GM21576 (cell line): ENCODE measurements around the gene ATXN2.

Experiments used
- ATAC-seq: cut with Tn5 transposase; IDR thresholded peaks from one replicate; pipeline ENCODE4 v1.9.1; 2021; ENCODE audit warnings: mild to moderate bottlenecking, moderate library complexity; ENCODE audit not compliant: unreplicated experiment

The ATXN2 gene

GRCh38 chr12:111424189-111424792 is 174.8 kb downstream of the ATXN2 start:
- ATAC-seq = no peak

- no peak for ATAC-seq
Observed at GRCh38 chr12:111420494-111420893, 178.6 kb downstream of the ATXN2 start.

- no peak for ATAC-seq
Observed at GRCh38 chr12:111419784-111420183, 179.3 kb downstream of the ATXN2 start.

- ATAC-seq = no peak
Observed at GRCh38 chr12:111418594-111418880, 180.6 kb downstream of the ATXN2 start.

GRCh38 chr12:111417784-111418593 is 181.1 kb downstream of the ATXN2 start:
- no peak for ATAC-seq

GRCh38 chr12:111417290-111417689 is 181.8 kb downstream of the ATXN2 start:
- no peak for ATAC-seq

- ATAC-seq = no peak
Observed at GRCh38 chr12:111414711-111415252, 184.3 kb downstream of the ATXN2 start.

GRCh38 chr12:111413442-111414086 is 185.6 kb downstream of the ATXN2 start:
- no peak for ATAC-seq

- ATAC-seq = no peak
Observed at GRCh38 chr12:111412830-111413441, 186.2 kb downstream of the ATXN2 start.

- ATAC-seq = no peak
Observed at GRCh38 chr12:111412007-111412829, 186.9 kb downstream of the ATXN2 start.

GRCh38 chr12:111411185-111411764 is 187.8 kb downstream of the ATXN2 start:
- ATAC-seq = no peak

- ATAC-seq = no peak
Observed at GRCh38 chr12:111410431-111411184, 188.5 kb downstream of the ATXN2 start.

GRCh38 chr12:111409780-111410430 is 189.2 kb downstream of the ATXN2 start:
- ATAC-seq = no peak

- ATAC-seq = no peak
Observed at GRCh38 chr12:111409403-111409779, 189.7 kb downstream of the ATXN2 start.

- ATAC-seq = no peak
Observed at GRCh38 chr12:111408686-111409402, 190.3 kb downstream of the ATXN2 start.

GRCh38 chr12:111408116-111408440 is 191.0 kb downstream of the ATXN2 start:
- no peak for ATAC-seq

- ATAC-seq = no peak
Observed at GRCh38 chr12:111407377-111408115, 191.6 kb downstream of the ATXN2 start.
